ENCODE results near the gene GABRG3.

DNA sequence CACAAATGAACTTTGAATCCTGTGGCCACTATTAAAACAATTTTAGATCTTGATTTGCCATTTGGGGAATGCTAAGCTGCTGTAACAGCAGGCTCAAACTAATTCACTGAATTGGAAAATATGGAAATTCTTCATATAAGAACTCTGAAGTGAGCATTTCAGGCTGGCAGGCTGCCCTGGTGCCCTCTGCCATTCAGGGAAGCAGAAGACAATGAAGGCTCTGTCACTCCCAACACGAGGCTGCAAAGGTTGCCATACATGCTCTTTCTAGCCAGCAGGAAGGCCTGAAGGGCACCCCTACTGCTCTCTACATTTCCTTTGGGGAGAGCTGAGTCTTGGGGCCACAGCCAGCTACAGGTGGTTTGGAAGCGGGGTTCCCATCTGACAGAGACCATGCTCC is 88.0 kb downstream of the GABRG3 start:
- TF ChIP-seq ZNF274 (IDR thresholded peaks at IDR 0.05; ENCODE audit: low read depth, low read length) (no peak), YY1 (IDR thresholded peaks at IDR 0.05; ENCODE audit: insufficient read depth, insufficient read length) (no peak), SUZ12 (IDR thresholded peaks at IDR 0.05; ENCODE audit: extremely low read depth, insufficient read depth, insufficient read length) (no peak)
